ENCODE measurements around the gene MYMX.

The MYMX gene

GRCh38 chr6:44265722-44266233, 49.1 kb downstream of the MYMX start:
- no peak for DNase-seq

- DNase-seq = no peak
Observed at GRCh38 chr6:44266347-44266746, 49.6 kb downstream of the MYMX start.

- DNase-seq = no peak
Observed at GRCh38 chr6:44267252-44267651, 50.5 kb downstream of the MYMX start.
